Lung (tissue), 12 donors: ENCODE data around the gene USH2A. TPM values are rescaled to one million over a fixed set of nuclear protein-coding genes. Genes with fewer than 3 reads are reported as not detected.

ENCODE experiments used
- ATAC-seq: fragments of 200-7000 bp; cut with Tn5 transposase; one replicate; pipeline ENCODE4 v1.9.1; 2020; ENCODE audit warnings: moderate number of reproducible peaks; ENCODE audit not compliant: insufficient read depth, low FRiP score
- DNase-seq, 3 donors: peaks; one replicate each; pipeline ENCODE4 v3.0.0-alpha.2; 2013 to 2017
- H3K27ac ChIP-seq, 2 donors: one replicate each; pipeline ENCODE4 v1.5.1; 2013; ENCODE audit warnings: mild to moderate bottlenecking in 2 of 2, moderate library complexity in 2 of 2, control low read depth in 1 of 2, inconsistent platforms in 1 of 2, low read depth in 1 of 2, low read length in 1 of 2
- H3K27me3 ChIP-seq, 3 donors: one replicate each; pipeline ENCODE4 v1.5.1; 2013; ENCODE audit warnings: low read length in 2 of 3; ENCODE audit not compliant: control insufficient read depth in 3 of 3, insufficient read depth in 3 of 3
- H3K36me3 ChIP-seq, 4 donors: one replicate each; pipeline ENCODE4 v1.5.1; 2013; ENCODE audit warnings: low read length in 4 of 4, mild to moderate bottlenecking in 1 of 4, moderate library complexity in 1 of 4; ENCODE audit not compliant: control insufficient read depth in 4 of 4, insufficient read depth in 4 of 4
- H3K4me1 ChIP-seq, 5 donors: one replicate each; pipeline ENCODE4 v1.5.1; 2013; ENCODE audit warnings: low read length in 5 of 5, mild to moderate bottlenecking in 2 of 5, moderate library complexity in 1 of 5; ENCODE audit not compliant: control insufficient read depth in 5 of 5, insufficient read depth in 5 of 5
- H3K4me3 ChIP-seq: one replicate; pipeline ENCODE4 v1.5.1; 2013; ENCODE audit warnings: mild to moderate bottlenecking, control low read depth, moderate library complexity
- H3K9ac ChIP-seq, 2 donors: one replicate each; pipeline ENCODE4 v1.5.1; 2013; ENCODE audit warnings: low read length in 2 of 2, control low read depth in 1 of 2; ENCODE audit not compliant: insufficient read depth in 1 of 2
- H3K9me3 ChIP-seq, 4 donors: one replicate each; pipeline ENCODE4 v1.5.1; 2013; ENCODE audit warnings: low read length in 3 of 4, mild to moderate bottlenecking in 1 of 4, moderate library complexity in 1 of 4; ENCODE audit not compliant: control insufficient read depth in 4 of 4, insufficient read depth in 3 of 4
- WGBS, 2 donors: extraction: QIAGEN DNeasy Blood & Tissue Kit; methylation state at CpG; one replicate each; pipeline ENCODE4 v1.1.7; 2013; 5-methylcytosine and 5-hydroxymethylcytosine counted together
- polyA plus RNA-seq, 2 donors: library from polyadenylated mRNA; stranded (reverse); fragments of 200-250 nt; gene quantifications; one replicate each; pipeline ENCODE4 v1.2.1, GENCODE V29; 2013
- total RNA-seq, 2 donors: library from RNA; depleted of rRNA in 1 of 2; stranded (reverse); fragments of >200 nt in 1 of 2; gene quantifications; one replicate each; pipeline ENCODE4 v1.2.1, GENCODE V29; 2014 to 2021
- TF ChIP-seq, protein P1 (sequence below): IDR thresholded peaks from 2 replicates; pipeline ENCODE4 v1.5.1; 2012; ENCODE audit warnings: mild to moderate bottlenecking; ENCODE audit errors: control extremely low read depth, extremely low read depth
- donor health status: control.
- donor health status: control.
- donor health status: Bipolar disorder and iron deficiency.
- donor health status: healthy.
- donor health status: DM: yes; HTN: yes; CAD: no.

The USH2A gene
- total and polyA plus RNA-seq, 4 donors: under 0.01 to 0.11 TPM; not detected in 2

DNA sequence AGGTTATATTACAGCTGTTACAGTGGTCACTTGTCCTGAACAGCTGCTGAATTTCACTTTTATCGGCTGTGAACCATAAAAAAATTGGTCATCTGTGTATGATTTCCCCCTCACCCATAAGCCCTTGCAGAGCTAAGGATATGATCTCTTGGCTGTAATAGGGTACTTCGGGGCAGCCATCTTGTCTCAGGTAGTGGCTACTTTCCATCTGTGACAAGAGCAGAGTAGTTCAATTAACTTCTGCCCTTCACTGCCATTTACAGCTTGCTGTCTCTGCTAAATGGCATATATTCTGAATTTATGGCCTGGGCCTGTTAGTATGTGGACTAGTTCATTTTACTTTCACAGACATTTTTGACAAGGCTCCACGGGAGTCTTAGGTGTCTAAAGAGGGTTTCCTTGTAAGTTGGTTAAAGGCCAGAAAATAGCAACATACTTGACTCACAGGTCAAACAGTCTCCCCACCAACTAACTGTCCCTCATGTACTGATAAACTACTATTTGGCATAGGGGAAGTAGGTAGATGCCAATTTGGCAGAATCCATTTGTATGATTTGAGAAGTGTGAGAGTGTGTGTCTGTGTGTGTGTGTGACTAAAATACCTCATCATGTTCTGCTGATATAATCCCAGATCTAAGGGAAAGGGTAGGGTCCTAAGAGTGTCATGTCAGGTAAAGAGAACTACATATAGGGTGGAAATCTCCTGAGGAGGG, 704.5 kb downstream of the USH2A start:
- ATAC-seq: no peak
- Histone ChIP-seq H3K9ac (no peak overlapping the region), H3K9me3 (no peaks in the 10 kb centered on the region), H3K27me3 (peaks cover 0 to 3% (median 0%) of the 10 kb centered on the region in 3 donors), H3K27ac (no peak overlapping the region), H3K4me1 (no peaks in the 10 kb centered on the region), H3K4me3 (no peak overlapping the region), H3K36me3 (no peaks in the 10 kb centered on the region)
- DNase-seq: no peak
- WGBS, 2 donors: 45 to 65% methylated on average over 3 of the region's 3 CpGs
- TF ChIP-seq, protein P1, sequence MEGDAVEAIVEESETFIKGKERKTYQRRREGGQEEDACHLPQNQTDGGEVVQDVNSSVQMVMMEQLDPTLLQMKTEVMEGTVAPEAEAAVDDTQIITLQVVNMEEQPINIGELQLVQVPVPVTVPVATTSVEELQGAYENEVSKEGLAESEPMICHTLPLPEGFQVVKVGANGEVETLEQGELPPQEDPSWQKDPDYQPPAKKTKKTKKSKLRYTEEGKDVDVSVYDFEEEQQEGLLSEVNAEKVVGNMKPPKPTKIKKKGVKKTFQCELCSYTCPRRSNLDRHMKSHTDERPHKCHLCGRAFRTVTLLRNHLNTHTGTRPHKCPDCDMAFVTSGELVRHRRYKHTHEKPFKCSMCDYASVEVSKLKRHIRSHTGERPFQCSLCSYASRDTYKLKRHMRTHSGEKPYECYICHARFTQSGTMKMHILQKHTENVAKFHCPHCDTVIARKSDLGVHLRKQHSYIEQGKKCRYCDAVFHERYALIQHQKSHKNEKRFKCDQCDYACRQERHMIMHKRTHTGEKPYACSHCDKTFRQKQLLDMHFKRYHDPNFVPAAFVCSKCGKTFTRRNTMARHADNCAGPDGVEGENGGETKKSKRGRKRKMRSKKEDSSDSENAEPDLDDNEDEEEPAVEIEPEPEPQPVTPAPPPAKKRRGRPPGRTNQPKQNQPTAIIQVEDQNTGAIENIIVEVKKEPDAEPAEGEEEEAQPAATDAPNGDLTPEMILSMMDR: no peak

DNA sequence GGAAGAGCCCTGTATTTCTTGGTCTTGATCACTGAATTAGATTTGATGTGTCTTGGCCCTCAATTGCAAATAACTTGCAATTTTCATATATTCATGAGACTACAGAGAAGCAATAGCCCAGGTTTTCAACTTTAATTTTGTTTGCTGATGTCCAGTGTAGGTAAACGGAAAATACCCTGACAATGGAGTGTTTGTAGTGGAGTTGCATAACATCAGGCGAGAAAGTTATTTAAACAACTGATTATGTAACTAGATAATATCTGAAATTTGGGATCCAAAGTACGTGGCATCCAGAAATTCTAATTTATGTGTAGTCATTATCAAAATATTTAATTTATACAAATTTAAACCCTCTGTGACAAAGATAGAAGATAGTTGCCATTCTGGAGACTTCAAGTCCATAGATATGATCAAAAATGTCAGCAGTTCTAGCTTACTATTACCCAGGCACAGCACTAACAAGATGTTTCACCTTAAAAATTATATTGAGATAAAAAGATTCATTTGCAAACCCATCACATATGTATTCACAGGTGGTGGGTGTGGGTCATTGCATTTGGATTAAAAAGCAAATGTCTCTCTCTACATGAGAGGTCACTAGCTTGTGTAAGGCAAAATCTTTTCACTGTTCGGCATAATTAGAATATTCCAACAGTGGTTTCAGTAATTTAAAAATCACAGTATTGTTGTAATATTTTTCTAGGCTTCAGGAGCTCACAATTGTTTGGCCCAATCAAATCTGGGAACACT, 705.4 kb downstream of the USH2A start:
- Histone ChIP-seq H3K27me3 (peaks cover 0 to 3% (median 0%) of the 10 kb centered on the region in 3 donors), H3K36me3 (no peaks in the 10 kb centered on the region), H3K27ac (no peak overlapping the region), H3K4me3 (no peak overlapping the region), H3K4me1 (no peaks in the 10 kb centered on the region), H3K9ac (no peak overlapping the region), H3K9me3 (no peaks in the 10 kb centered on the region)
- no peak for ATAC-seq
- TF ChIP-seq, protein P1: no peak
- DNase-seq: no peak
- WGBS, 2 donors: 65 to 82% methylated on average over 4 of the region's 4 CpGs

DNA sequence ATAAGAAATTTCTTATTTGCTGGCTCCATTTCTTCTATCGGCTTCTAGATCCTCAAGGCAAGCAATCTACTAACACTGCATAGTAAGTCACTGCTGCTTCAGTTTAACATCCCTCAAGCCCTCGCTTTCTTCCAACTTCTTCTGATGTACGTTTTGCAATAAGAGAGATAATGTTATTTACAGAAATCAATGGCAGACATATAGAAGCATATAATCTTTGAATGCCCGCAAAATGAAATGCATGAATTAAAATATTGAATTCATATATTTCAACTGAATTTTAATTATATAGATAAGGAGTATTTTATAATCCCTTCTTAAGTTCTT, 712.4 kb downstream of the USH2A start:
- ATAC-seq (no peak), DNase-seq (no peak)
- H3K4me3 ChIP-seq: no peak overlapping the region
- no peak overlapping the region for H3K9ac ChIP-seq
- TF ChIP-seq, protein P1: no peak
- H3K36me3 ChIP-seq: no peaks in the 10 kb centered on the region
- H3K9me3 ChIP-seq: no peaks in the 10 kb centered on the region
- H3K4me1 ChIP-seq: no peaks in the 10 kb centered on the region
- WGBS, 2 donors: 80 to 85% methylated on average over 4 of the region's 4 CpGs
- H3K27ac ChIP-seq: no peak overlapping the region
- H3K27me3 ChIP-seq: peaks cover 0 to 3% (median 0%) of the 10 kb centered on the region in 3 donors
